Stimulated activated CD8-positive, alpha-beta memory T cell treated with anti-CD3 and anti-CD28 coated beads, Interleukin-12 subunit alpha, Interleukin-12 subunit beta, amount 100 ng/mL, for 4 hours (primary cell): ENCODE measurements around the gene DNAJB2.
"Not testable (repeated sequence)": the region's sequence is repeated elsewhere in the genome, so short reads cannot be mapped to it uniquely, and the experiment has no call there.

Experiments
- DNase-seq: peaks from one replicate; pipeline ENCODE4 v3.0.0-alpha.2; 2020; ENCODE audit warnings: low read depth

Gene DNAJB2

GRCh38 chr2:219258942-219259341 is 20.2 kb upstream of the DNAJB2 start:
- DNase-seq = not testable (repeated sequence)

- DNase-seq = no peak
These were observed 17.9 kb upstream of the DNAJB2 start for GRCh38 chr2:219261024-219261855.

- DNase-seq = no peak
These were observed 12.9 kb upstream of the DNAJB2 start for GRCh38 chr2:219266232-219266631.

GRCh38 chr2:219266886-219267285 is 12.3 kb upstream of the DNAJB2 start:
- DNase-seq = no peak

GRCh38 chr2:219268294-219268693 is 10.9 kb upstream of the DNAJB2 start:
- DNase-seq = no peak

GRCh38 chr2:219269362-219270054 is 9.7 kb upstream of the DNAJB2 start:
- no peak for DNase-seq

GRCh38 chr2:219270055-219270372 is 9.2 kb upstream of the DNAJB2 start:
- no peak for DNase-seq

- DNase-seq = no peak
These were observed 8.1 kb upstream of the DNAJB2 start for GRCh38 chr2:219271021-219271420.

- DNase-seq = no peak
These were observed 6.8 kb upstream of the DNAJB2 start for GRCh38 chr2:219272356-219272755.

- DNase-seq = no peak
These were observed 6.2 kb upstream of the DNAJB2 start for GRCh38 chr2:219272995-219273394.

GRCh38 chr2:219273937-219274336 is 5.2 kb upstream of the DNAJB2 start:
- no peak for DNase-seq

GRCh38 chr2:219274361-219274921 is 4.7 kb upstream of the DNAJB2 start:
- DNase-seq = no peak

GRCh38 chr2:219277703-219278654 is 1.2 kb upstream of the DNAJB2 start:
- DNase-seq = peak; percentile 51

- DNase-seq = no peak
These were observed 463 bp upstream of the DNAJB2 start for GRCh38 chr2:219278655-219279150.

GRCh38 chr2:219279916-219280516 is 850 bp downstream of the DNAJB2 start:
- no peak for DNase-seq

- DNase-seq = no peak
These were observed 1.5 kb downstream of the DNAJB2 start for GRCh38 chr2:219280651-219281050.

- DNase-seq = no peak
These were observed 2.4 kb downstream of the DNAJB2 start for GRCh38 chr2:219281588-219281987.

GRCh38 chr2:219282375-219282774 is 3.2 kb downstream of the DNAJB2 start:
- no peak for DNase-seq

- DNase-seq = no peak
These were observed 3.9 kb downstream of the DNAJB2 start for GRCh38 chr2:219282943-219283581.

- no peak for DNase-seq
These were observed 5.6 kb downstream of the DNAJB2 start for GRCh38 chr2:219284501-219285372.
